ENCODE data around the gene GPC5. TPM values are rescaled to one million over a fixed set of nuclear protein-coding genes. Genes with fewer than 3 reads are reported as not detected.

GPC5 gene
- total RNA-seq, 1 experiment from 2014 or later, result 0.15 TPM

DNA sequence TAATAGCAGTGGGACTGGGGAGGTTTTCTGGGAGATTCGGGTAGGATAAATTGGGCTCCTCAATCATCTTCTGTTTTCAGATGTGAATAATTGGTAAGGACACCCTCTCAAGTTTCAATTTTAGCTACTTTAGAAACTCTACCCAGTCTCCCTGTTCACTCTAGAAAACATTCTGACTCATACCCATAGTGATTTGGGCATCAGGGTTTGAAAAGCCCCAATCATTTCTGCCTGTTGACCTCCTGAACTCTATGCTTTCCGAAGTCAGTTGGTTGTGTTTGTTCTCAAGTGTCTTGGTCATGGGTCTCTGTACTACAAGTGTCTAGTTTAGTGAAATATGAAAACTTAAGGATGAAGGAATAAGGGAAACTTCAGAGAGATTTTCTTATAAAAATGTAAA, 916.8 kb downstream of the GPC5 start:
- H3K27ac ChIP-seq (ENCODE audit: insufficient read length, low read depth, low read length), result no peak overlapping the region
- no peaks in the 10 kb centered on the region for H3K23me2 ChIP-seq (ENCODE audit: insufficient read length, low read depth, low read length, poor library complexity, severe bottlenecking)
- H3K36me3 Mint-ChIP-seq (ENCODE audit: insufficient read depth in 1 of 3, low read depth in 3 of 3), result no peaks in the 10 kb centered on the region
- H3T11ph ChIP-seq (ENCODE audit: low read length), result no peak overlapping the region
- no peak overlapping the region for H3K4me2 ChIP-seq (ENCODE audit: insufficient read depth, insufficient read length, low read length)
- no peak overlapping the region for H4K91ac ChIP-seq (ENCODE audit: insufficient read length, low read depth, low read length)
- H3K27me3 Mint-ChIP-seq (ENCODE audit: low read depth), result no peaks in the 10 kb centered on the region
- no peak overlapping the region for H2BK12ac ChIP-seq (ENCODE audit: insufficient read length, low read depth, low read length)
- H3K4me1 ChIP-seq (ENCODE audit: insufficient read depth, low read length), result no peaks in the 10 kb centered on the region
- H4K20me1 ChIP-seq (ENCODE audit: control insufficient read depth, insufficient read depth, insufficient read length), result no peaks in the 10 kb centered on the region
- no peak overlapping the region for H2BK5ac ChIP-seq (ENCODE audit: insufficient read length, low read length)
- no peak overlapping the region for H2BK120ac ChIP-seq (ENCODE audit: low read depth, low read length, poor library complexity, severe bottlenecking)
- no peak overlapping the region for H2BK15ac ChIP-seq (ENCODE audit: low read depth, low read length)
- H3K4me3 Mint-ChIP-seq, result no peak overlapping the region
- no peak overlapping the region for H3K27ac Mint-ChIP-seq
- no peak overlapping the region for H4K5ac ChIP-seq (ENCODE audit: insufficient read length, low read depth, low read length)
- no peak overlapping the region for H2AK5ac ChIP-seq (ENCODE audit: insufficient read length, low read length)
- H2BK20ac ChIP-seq (ENCODE audit: low read depth, low read length, poor library complexity, severe bottlenecking), result no peak overlapping the region
- no peaks in the 10 kb centered on the region for H3K9me3 ChIP-seq (ENCODE audit: control insufficient read depth, low read depth, low read length)
- no peak overlapping the region for H2AFZ ChIP-seq (ENCODE audit: low read length)
- H3K9ac ChIP-seq (ENCODE audit: extremely low read depth, insufficient read length, low read length), result no peak overlapping the region
- no peak for TF ChIP-seq CTCF (conservative IDR thresholded peaks at IDR 0.05)
- no peak overlapping the region for H3K23ac ChIP-seq (ENCODE audit: insufficient read length, low read depth, low read length)
- no peaks in the 10 kb centered on the region for H3K9me3 Mint-ChIP-seq
- H3K4ac ChIP-seq (ENCODE audit: low read depth, low read length), result no peak overlapping the region
- H3K79me1 ChIP-seq (ENCODE audit: insufficient read depth, low read depth, low read length, poor library complexity, severe bottlenecking), result no peaks in the 10 kb centered on the region
- DNase-seq, result no peak
- no peaks in the 10 kb centered on the region for H3K27me3 ChIP-seq (ENCODE audit: insufficient read depth, low read length)
- no peak overlapping the region for H4K8ac ChIP-seq (replicated peaks; ENCODE audit: insufficient read length, low read depth, low read length)
- H3K79me2 ChIP-seq (ENCODE audit: insufficient read depth, low read length), result no peaks in the 10 kb centered on the region
- H3K14ac ChIP-seq (ENCODE audit: insufficient read depth, low read length), result no peak overlapping the region
- no peak overlapping the region for H3K56ac ChIP-seq (ENCODE audit: insufficient read length, low read depth, low read length)
- no peak overlapping the region for H3K18ac ChIP-seq (ENCODE audit: insufficient read length, low read depth, low read length)
- no CpG with 5 or more reads among the region's 2 CpGs for WGBS (ENCODE audit: extremely low coverage, insufficient read length, low lambda C conversion rate)
- H3K4me1 Mint-ChIP-seq, result no peaks in the 10 kb centered on the region

All from H9 (cell line).